Mesenchymal stem cell (in vitro differentiated cells and primary cell): ENCODE measurements around the gene MICALL1.
A peak's percentile ranks its signal among the peaks of the same experiment; 100 is the strongest.

ENCODE experiments used
- DNase-seq: peaks from one replicate; pipeline ENCODE4 v3.0.0-alpha.2; 2013
- H2AFZ ChIP-seq: one replicate; pipeline ENCODE4 v1.6.1; 2013; ENCODE audit warnings: low read depth, mild to moderate bottlenecking, control low read depth, inconsistent platforms, low read length, moderate library complexity
- H2AK5ac ChIP-seq: 2 replicates; pipeline ENCODE4 v1.6.1; 2013; ENCODE audit warnings: low read length, moderate library complexity, mild to moderate bottlenecking, inconsistent platforms; ENCODE audit not compliant: severe bottlenecking
- H2BK120ac ChIP-seq: one replicate; pipeline ENCODE4 v1.6.1; 2013; ENCODE audit warnings: low read depth, mild to moderate bottlenecking, inconsistent platforms, low read length, moderate library complexity
- H2BK12ac ChIP-seq, 2 experiments: one replicate each; pipeline ENCODE4 v1.6.1; 2013; ENCODE audit warnings: inconsistent platforms in 2 of 2, low read length in 2 of 2, mild to moderate bottlenecking in 2 of 2, moderate library complexity in 2 of 2, control low read depth in 1 of 2
- H2BK15ac ChIP-seq: one replicate; pipeline ENCODE4 v1.6.1; 2013; ENCODE audit warnings: mild to moderate bottlenecking, low read depth, inconsistent platforms; ENCODE audit not compliant: poor library complexity, severe bottlenecking
- H2BK5ac ChIP-seq: 2 replicates; pipeline ENCODE4 v1.6.1; 2013; ENCODE audit warnings: low read depth, mild to moderate bottlenecking, low read length, control low read depth, inconsistent platforms; ENCODE audit not compliant: poor library complexity, severe bottlenecking
- H3K14ac ChIP-seq, 2 experiments: one replicate each; pipeline ENCODE4 v1.6.1; 2013; ENCODE audit warnings: inconsistent platforms in 2 of 2, low read length in 2 of 2, control low read depth in 1 of 2, mild to moderate bottlenecking in 1 of 2, moderate library complexity in 1 of 2
- H3K18ac ChIP-seq, 2 experiments: one replicate each; pipeline ENCODE4 v1.6.1; 2013; ENCODE audit warnings: inconsistent platforms in 2 of 2, low read length in 2 of 2, control low read depth in 1 of 2, low read depth in 1 of 2, mild to moderate bottlenecking in 1 of 2
- H3K23ac ChIP-seq, 2 experiments: one replicate each; pipeline ENCODE4 v1.6.1; 2013; ENCODE audit warnings: inconsistent platforms in 2 of 2, low read length in 2 of 2, mild to moderate bottlenecking in 2 of 2, moderate library complexity in 2 of 2, control low read depth in 1 of 2
- H3K27ac ChIP-seq: 2 replicates; pipeline ENCODE4 v1.5.1; 2013; ENCODE audit warnings: mild to moderate bottlenecking, moderate library complexity, low read length, control low read depth, inconsistent platforms; ENCODE audit not compliant: poor library complexity, severe bottlenecking
- H3K27me3 ChIP-seq, 2 experiments: 2 replicates each; pipeline versions ENCODE4 v1.6.1 to v1.7.0; 2013; ENCODE audit warnings: low read length in 2 of 2, mild to moderate bottlenecking in 2 of 2, moderate library complexity in 2 of 2, control low read depth in 1 of 2, inconsistent platforms in 1 of 2; ENCODE audit not compliant: control insufficient read depth in 1 of 2, insufficient read depth in 1 of 2
- H3K36me3 ChIP-seq, 2 experiments: 2 replicates each; pipeline versions ENCODE4 v1.6.1 to v1.7.0; 2013; ENCODE audit warnings: low read length in 2 of 2, control low read depth in 1 of 2, inconsistent platforms in 1 of 2, low read depth in 1 of 2, mild to moderate bottlenecking in 1 of 2; ENCODE audit not compliant: insufficient read depth in 2 of 2, control insufficient read depth in 1 of 2
- H3K4ac ChIP-seq, 2 experiments: one replicate each; pipeline ENCODE4 v1.6.1; 2013; ENCODE audit warnings: inconsistent platforms in 2 of 2, low read length in 2 of 2, mild to moderate bottlenecking in 2 of 2, moderate library complexity in 2 of 2, control low read depth in 1 of 2, low read depth in 1 of 2
- H3K4me1 ChIP-seq: 2 replicates; pipeline ENCODE4 v1.6.1; 2013; ENCODE audit warnings: low read depth, low read length, control low read depth; ENCODE audit not compliant: control insufficient read depth, insufficient read depth
- H3K4me2 ChIP-seq: 2 replicates; pipeline ENCODE4 v1.6.1; 2013; ENCODE audit warnings: low read length, mild to moderate bottlenecking, inconsistent platforms; ENCODE audit not compliant: poor library complexity, severe bottlenecking
- H3K4me3 ChIP-seq, 2 experiments: 2 replicates each; pipeline versions ENCODE4 v1.5.1 to v1.7.0; 2013; ENCODE audit warnings: low read length in 2 of 2, mild to moderate bottlenecking in 2 of 2, control low read depth in 1 of 2, low read depth in 1 of 2; ENCODE audit not compliant: insufficient read depth in 1 of 2
- H3K79me1 ChIP-seq: replicated peaks from 2 replicates; pipeline ENCODE4 v1.6.1; 2013; ENCODE audit warnings: mild to moderate bottlenecking, control low read depth, low read length, inconsistent platforms; ENCODE audit not compliant: poor library complexity, severe bottlenecking
- H3K9ac ChIP-seq: 2 replicates; pipeline ENCODE4 v1.7.0; 2013; ENCODE audit warnings: mild to moderate bottlenecking, low read length, moderate library complexity
- H3K9me3 ChIP-seq: 2 replicates; pipeline ENCODE4 v1.7.0; 2013; ENCODE audit warnings: mild to moderate bottlenecking, low read length; ENCODE audit not compliant: control insufficient read depth
- H4K8ac ChIP-seq: one replicate; pipeline ENCODE4 v1.6.1; 2013; ENCODE audit warnings: inconsistent platforms, mild to moderate bottlenecking, low read length, moderate library complexity
- H4K91ac ChIP-seq: one replicate; pipeline ENCODE4 v1.6.1; 2013; ENCODE audit warnings: mild to moderate bottlenecking, low read length, inconsistent platforms
- WGBS: methylation state at CpG from one replicate; pipeline ENCODE4 v1.1.7; 2013; ENCODE audit warnings: mixed read lengths; 5-methylcytosine and 5-hydroxymethylcytosine counted together

The MICALL1 gene

GRCh38 chr22:37898441-37899181 is 7.5 kb upstream of the MICALL1 start:
- H3K4me3 ChIP-seq: no peak overlapping the region
- H2BK5ac ChIP-seq: no peak overlapping the region
- H3K23ac ChIP-seq: peak overlapping the region in 1 of 2 experiments; percentile 87
- 78% methylated on average over 9 of the region's 9 CpGs for WGBS
- H2BK120ac ChIP-seq: no peak overlapping the region
- H3K27ac ChIP-seq: peak overlapping the region; percentile 41
- no peak overlapping the region for H2BK15ac ChIP-seq
- H3K18ac ChIP-seq: peak overlapping the region; percentile 30 to 86
- no peak for DNase-seq
- no peak overlapping the region for H3K4me2 ChIP-seq
- H4K8ac ChIP-seq: peak overlapping the region; percentile 35
- peak overlapping the region; percentile 29 to 38 for H2BK12ac ChIP-seq
- no peaks in the 10 kb centered on the region for H3K79me1 ChIP-seq
- H4K91ac ChIP-seq: peak overlapping the region; percentile 23
- no peaks in the 10 kb centered on the region for H3K27me3 ChIP-seq
- peak overlapping the region in 1 of 2 experiments; percentile 73 for H3K14ac ChIP-seq
- H3K9me3 ChIP-seq: no peaks in the 10 kb centered on the region
- peak overlapping the region; percentile 12 for H3K9ac ChIP-seq
- H2AFZ ChIP-seq: peak overlapping the region; percentile 58
- H3K36me3 ChIP-seq: no peaks in the 10 kb centered on the region
- peak overlapping the region; percentile 64 to 68 for H3K4ac ChIP-seq
- peaks cover 23% of the 10 kb centered on the region for H3K4me1 ChIP-seq
- peak overlapping the region; percentile 96 for H2AK5ac ChIP-seq

- Histone ChIP-seq H3K36me3 (peaks cover 5 to 8% of the 10 kb centered on the region in 2 experiments), H2BK15ac (peak overlapping the region; percentile 12), H2AFZ (no peak overlapping the region), H3K79me1 (peaks cover 2% of the 10 kb centered on the region), H2AK5ac (peak overlapping the region; percentile 83), H2BK5ac (peak overlapping the region; percentile 81), H3K14ac (peak overlapping the region in 1 of 2 experiments; percentile 37), H3K4me1 (peaks cover 34% of the 10 kb centered on the region), H2BK120ac (peak overlapping the region; percentile 86), H3K23ac (peak overlapping the region in 1 of 2 experiments; percentile 77), H2BK12ac (peak overlapping the region; percentile 83 to 96), H3K4me3 (peak overlapping the region; percentile 72 to 94), H3K9ac (peak overlapping the region; percentile 93), H4K91ac (peak overlapping the region; percentile 100), H3K4ac (peak overlapping the region; percentile 92 to 95), H3K27ac (peak overlapping the region; percentile 95), H3K27me3 (no peaks in the 10 kb centered on the region), H3K18ac (peak overlapping the region; percentile 95 to 99), H4K8ac (peak overlapping the region; percentile 98), H3K9me3 (no peaks in the 10 kb centered on the region), H3K4me2 (peak overlapping the region; percentile 81)
- peak; percentile 99 for DNase-seq
- 35% methylated on average over 7 of the region's 10 CpGs for WGBS
These were observed 1.2 kb upstream of the MICALL1 start for GRCh38 chr22:37904572-37905533.

GRCh38 chr22:37906364-37907008 is 389 bp downstream of the MICALL1 start:
- peak overlapping the region; percentile 93 for H3K9ac ChIP-seq
- H2BK15ac ChIP-seq: peak overlapping the region; percentile 92

More at GRCh38 chr22:37906364-37907008, 389 bp downstream of the MICALL1 start:
- H3K4me3 ChIP-seq: peak overlapping the region; percentile 94 to 97
- peak overlapping the region; percentile 88 for H4K91ac ChIP-seq
- H2AFZ ChIP-seq: peak overlapping the region; percentile 76
- H3K18ac ChIP-seq: peak overlapping the region; percentile 97 to 99
- no peaks in the 10 kb centered on the region for H3K27me3 ChIP-seq
- H3K14ac ChIP-seq: peak overlapping the region; percentile 86 to 95
- peak overlapping the region in 1 of 2 experiments; percentile 88 for H2BK12ac ChIP-seq
- H3K23ac ChIP-seq: peak overlapping the region in 1 of 2 experiments; percentile 98
- no peaks in the 10 kb centered on the region for H3K9me3 ChIP-seq
- DNase-seq: peak; percentile 15
- WGBS: 4% methylated on average over 47 of the region's 75 CpGs
- peak overlapping the region; percentile 82 for H4K8ac ChIP-seq
- peak overlapping the region; percentile 92 to 97 for H3K4ac ChIP-seq
- peaks cover 9 to 11% of the 10 kb centered on the region in 2 experiments for H3K36me3 ChIP-seq
- peak overlapping the region; percentile 66 for H2BK5ac ChIP-seq
- peak overlapping the region; percentile 90 for H3K4me2 ChIP-seq
- H3K27ac ChIP-seq: peak overlapping the region; percentile 19
- peaks cover 4% of the 10 kb centered on the region for H3K79me1 ChIP-seq
- peaks cover 47% of the 10 kb centered on the region for H3K4me1 ChIP-seq
- H2BK120ac ChIP-seq: peak overlapping the region; percentile 81
- no peak overlapping the region for H2AK5ac ChIP-seq
